SK-N-SH treated with all-trans-retinoic acid at 6 μM for 48 hours (cell line): ENCODE data around the gene CYP27B1.

Experiments used
- ARNTL ChIP-seq: fragments of 450-650 bp; formaldehyde crosslinking; IDR thresholded peaks from 2 replicates; pipeline ENCODE4 v1.5.0; 2020; ENCODE audit warnings: low read depth, mild to moderate bottlenecking, moderate library complexity, borderline replicate concordance
- TOX ChIP-seq: fragments of 250-450 bp; sonication (Bioruptor Pico); IDR thresholded peaks from 2 replicates; pipeline ENCODE4 v1.8.0; 2021; ENCODE audit warnings: mild to moderate bottlenecking, moderate library complexity, borderline replicate concordance

GRCh38 chr12:57816001-57816854 is 49.4 kb upstream of the CYP27B1 start:
- TF ChIP-seq ARNTL (CRISPR knock-in tag) (no peak), TOX (CRISPR knock-in tag) (no peak)
